Tibial artery (tissue), 4 donors: ENCODE results near the gene PARK7.

ENCODE experiments used
- DNase-seq, 2 donors: peaks; one replicate each; pipeline ENCODE4 v3.0.0-alpha.2; 2019
- H3K27ac ChIP-seq, 2 donors: fragments of 200-600 bp; sonication (generic) in 1 of 2; 1 replicate in 1 of 2; 2 replicates in 1 of 2; pipeline ENCODE4 v1.5.1; 2018 to 2019; ENCODE audit warnings: mild to moderate bottlenecking in 1 of 2
- H3K27me3 ChIP-seq, 2 donors: fragments of 200-600 bp; sonication (generic) in 1 of 2; one replicate each; pipeline versions ENCODE4 v1.5.1 to v1.6.0; 2016 to 2019
- H3K36me3 ChIP-seq, 3 donors: fragments of 200-600 bp; sonication (generic) in 2 of 3; one replicate each; pipeline ENCODE4 v1.5.1; 2016 to 2019; ENCODE audit warnings: mild to moderate bottlenecking in 2 of 3
- H3K4me1 ChIP-seq, 4 donors: fragments of 200-600 bp; sonication (generic) in 2 of 4; 1 replicate in 3 of 4; 2 replicates in 1 of 4; pipeline ENCODE4 v1.5.1; 2016 to 2019
- H3K4me3 ChIP-seq, 2 donors: fragments of 200-600 bp; sonication (generic) in 1 of 2; 1 replicate in 1 of 2; 2 replicates in 1 of 2; pipeline ENCODE4 v1.5.1; 2018 to 2019; ENCODE audit warnings: mild to moderate bottlenecking in 2 of 2
- H3K9me3 ChIP-seq, 3 donors: fragments of 200-600 bp; sonication (generic) in 1 of 3; one replicate each; pipeline ENCODE4 v1.5.1; 2016 to 2019
- intact Hi-C: fragments of 100-400 bp; cut with DNase I; formaldehyde crosslinking; loops from one replicate; pipeline ENCODE4 v1.15.0; 2023; ENCODE audit warnings: low total_unique reads
- TF ChIP-seq, protein P1 (sequence below), 2 experiments: fragments of 200-600 bp in 1 of 2; fragments of 450-650 bp in 1 of 2; IDR thresholded peaks; one replicate each; pipeline ENCODE4 v1.5.1; 2017 to 2019; ENCODE audit warnings: antibody characterized with exemption in 2 of 2, mild to moderate bottlenecking in 1 of 2, moderate library complexity in 1 of 2

The PARK7 gene

DNA sequence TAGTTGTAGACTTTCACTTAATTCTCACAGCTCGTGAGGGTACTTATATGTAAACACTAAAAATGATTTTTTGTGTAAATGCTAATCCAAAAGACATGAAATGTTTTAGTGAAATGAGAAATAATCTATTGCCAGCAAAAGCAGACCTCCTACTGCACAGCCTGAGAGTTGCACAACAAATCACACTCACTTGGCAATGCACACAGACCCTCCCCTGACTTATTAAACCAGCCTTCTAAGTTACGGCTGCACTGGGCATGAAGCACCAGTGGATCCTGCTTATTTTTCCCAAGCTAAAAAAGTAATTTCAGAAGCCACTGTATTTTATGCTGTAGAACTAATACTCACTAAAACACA is 54.3 kb downstream of the PARK7 start:
- Histone ChIP-seq H3K9me3 (no peaks in the 10 kb centered on the region), H3K4me3 (peak overlapping the region in 1 of 2 donors; percentile 33), H3K27ac (peak overlapping the region; percentile 45 to 98), H3K27me3 (no peaks in the 10 kb centered on the region), H3K4me1 (peaks cover 0 to 88% (median 61%) of the 10 kb centered on the region in 4 donors), H3K36me3 (peaks cover 39 to 40% (median 39%) of the 10 kb centered on the region in 3 donors)
- DNase-seq, result peak in 1 of 2 donors; percentile 59
- TF ChIP-seq, protein P1, sequence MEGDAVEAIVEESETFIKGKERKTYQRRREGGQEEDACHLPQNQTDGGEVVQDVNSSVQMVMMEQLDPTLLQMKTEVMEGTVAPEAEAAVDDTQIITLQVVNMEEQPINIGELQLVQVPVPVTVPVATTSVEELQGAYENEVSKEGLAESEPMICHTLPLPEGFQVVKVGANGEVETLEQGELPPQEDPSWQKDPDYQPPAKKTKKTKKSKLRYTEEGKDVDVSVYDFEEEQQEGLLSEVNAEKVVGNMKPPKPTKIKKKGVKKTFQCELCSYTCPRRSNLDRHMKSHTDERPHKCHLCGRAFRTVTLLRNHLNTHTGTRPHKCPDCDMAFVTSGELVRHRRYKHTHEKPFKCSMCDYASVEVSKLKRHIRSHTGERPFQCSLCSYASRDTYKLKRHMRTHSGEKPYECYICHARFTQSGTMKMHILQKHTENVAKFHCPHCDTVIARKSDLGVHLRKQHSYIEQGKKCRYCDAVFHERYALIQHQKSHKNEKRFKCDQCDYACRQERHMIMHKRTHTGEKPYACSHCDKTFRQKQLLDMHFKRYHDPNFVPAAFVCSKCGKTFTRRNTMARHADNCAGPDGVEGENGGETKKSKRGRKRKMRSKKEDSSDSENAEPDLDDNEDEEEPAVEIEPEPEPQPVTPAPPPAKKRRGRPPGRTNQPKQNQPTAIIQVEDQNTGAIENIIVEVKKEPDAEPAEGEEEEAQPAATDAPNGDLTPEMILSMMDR (IDR thresholded peaks at IDR 0.05), result no peak
- intact Hi-C loops, result loop anchor here (5.0 kb wide), 1 partner anchor 297 kb away; no protein-coding TSS in a partner anchor

DNA sequence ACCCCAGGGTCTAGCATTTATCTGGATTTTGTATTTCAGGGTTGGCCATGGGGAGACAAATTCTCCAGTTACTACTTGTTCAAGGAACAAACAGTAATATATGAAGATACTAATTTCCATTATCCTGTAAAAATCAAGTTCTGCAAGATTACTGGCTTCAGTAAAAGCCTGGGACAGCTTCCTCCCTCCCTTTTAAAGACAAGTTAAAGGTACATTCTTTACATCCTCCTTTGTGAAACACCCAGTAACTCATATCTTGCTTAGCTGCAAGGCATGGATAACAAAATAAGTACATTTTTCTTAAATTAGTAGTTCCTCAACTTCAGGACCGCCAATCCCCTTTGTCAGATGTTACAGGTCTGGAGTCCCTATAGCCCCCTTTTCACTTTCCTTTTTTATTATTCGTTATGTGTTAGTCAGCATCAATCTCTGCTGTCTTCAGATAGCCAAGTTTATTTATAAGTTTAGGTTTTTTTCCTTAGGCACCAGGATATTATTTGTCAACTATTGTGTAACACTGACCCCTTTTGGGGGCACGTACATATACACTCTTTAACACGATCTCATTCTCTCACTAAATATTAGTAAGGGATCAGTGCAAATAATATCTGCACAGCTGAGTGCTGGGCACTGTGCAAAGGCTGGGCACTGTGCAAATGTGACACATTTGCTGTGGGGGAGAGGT is 54.8 kb downstream of the PARK7 start:
- no peak for DNase-seq
- Histone ChIP-seq H3K9me3 (no peaks in the 10 kb centered on the region), H3K36me3 (peaks cover 33 to 35% (median 34%) of the 10 kb centered on the region in 3 donors), H3K4me3 (peak overlapping the region in 1 of 2 donors; percentile 33), H3K27ac (peak overlapping the region; percentile 45 to 98), H3K4me1 (peaks cover 0 to 88% (median 63%) of the 10 kb centered on the region in 4 donors), H3K27me3 (no peaks in the 10 kb centered on the region)
- intact Hi-C loops, result loop anchor here (5.0 kb wide), 1 partner anchor 296 kb away; no protein-coding TSS in a partner anchor
- TF ChIP-seq, protein P1 (IDR thresholded peaks at IDR 0.05), result no peak

DNA sequence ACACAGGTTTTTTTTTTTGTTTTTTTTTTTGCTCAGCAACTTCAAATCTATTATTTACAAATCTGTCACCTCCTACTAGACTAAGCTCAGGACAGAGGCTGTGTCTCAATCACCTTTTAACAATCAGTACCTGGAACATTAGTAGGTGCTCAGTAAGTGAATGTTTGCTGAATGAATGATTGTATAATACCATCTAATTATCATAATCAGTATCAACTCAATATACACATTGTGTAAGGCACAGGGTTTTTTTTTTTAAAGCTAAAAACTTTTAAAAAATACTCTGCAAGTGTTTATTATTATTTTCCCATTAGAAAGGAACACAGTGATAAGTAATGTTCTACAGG is 55.4 kb downstream of the PARK7 start:
- Histone ChIP-seq H3K36me3 (peaks cover 28 to 29% (median 29%) of the 10 kb centered on the region in 3 donors), H3K27me3 (no peaks in the 10 kb centered on the region), H3K27ac (peak overlapping the region; percentile 45 to 98), H3K4me1 (peaks cover 0 to 88% (median 62%) of the 10 kb centered on the region in 4 donors), H3K4me3 (no peak overlapping the region), H3K9me3 (no peaks in the 10 kb centered on the region)
- TF ChIP-seq, protein P1 (IDR thresholded peaks at IDR 0.05), result no peak
- intact Hi-C loops, result loop anchor here (5.0 kb wide), 1 partner anchor 295 kb away; no protein-coding TSS in a partner anchor
- DNase-seq, result no peak

DNA sequence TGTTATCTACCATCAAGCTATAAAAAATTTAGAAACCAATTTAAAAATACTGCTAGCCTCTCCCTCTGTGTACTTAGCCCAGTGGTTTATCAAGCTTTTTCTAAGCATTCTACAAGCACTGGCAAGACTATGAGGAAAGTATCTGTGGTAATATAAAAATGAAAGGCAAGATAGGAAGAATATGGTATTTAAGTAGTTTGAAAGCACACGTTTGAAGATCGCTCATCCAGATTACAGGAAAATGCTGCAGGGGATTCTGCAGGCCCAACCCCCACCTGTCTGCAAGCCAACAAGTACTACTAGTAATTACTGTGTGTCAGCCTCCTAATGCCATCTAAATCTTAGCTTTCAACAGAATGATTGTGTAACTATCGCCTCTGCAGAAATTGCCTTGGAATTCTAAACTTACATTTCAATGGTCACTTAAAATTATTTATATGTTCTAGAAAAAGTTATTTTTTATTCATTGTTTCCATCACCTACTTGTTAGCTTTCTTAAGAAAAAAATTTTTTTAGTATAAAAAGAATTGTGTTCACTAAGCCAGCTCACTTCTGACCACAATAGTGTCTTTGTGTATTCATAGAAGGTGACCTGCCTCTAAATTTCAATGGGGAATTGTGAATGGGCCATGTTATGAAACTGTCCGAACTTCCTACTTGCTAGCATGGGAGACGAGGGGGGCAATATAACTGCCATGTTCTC is 56.1 kb downstream of the PARK7 start:
- H3K27ac ChIP-seq, result peak overlapping the region; percentile 45 to 98
- intact Hi-C loops, result loop anchor here (5.0 kb wide), 1 partner anchor 295 kb away; no protein-coding TSS in a partner anchor

DNA sequence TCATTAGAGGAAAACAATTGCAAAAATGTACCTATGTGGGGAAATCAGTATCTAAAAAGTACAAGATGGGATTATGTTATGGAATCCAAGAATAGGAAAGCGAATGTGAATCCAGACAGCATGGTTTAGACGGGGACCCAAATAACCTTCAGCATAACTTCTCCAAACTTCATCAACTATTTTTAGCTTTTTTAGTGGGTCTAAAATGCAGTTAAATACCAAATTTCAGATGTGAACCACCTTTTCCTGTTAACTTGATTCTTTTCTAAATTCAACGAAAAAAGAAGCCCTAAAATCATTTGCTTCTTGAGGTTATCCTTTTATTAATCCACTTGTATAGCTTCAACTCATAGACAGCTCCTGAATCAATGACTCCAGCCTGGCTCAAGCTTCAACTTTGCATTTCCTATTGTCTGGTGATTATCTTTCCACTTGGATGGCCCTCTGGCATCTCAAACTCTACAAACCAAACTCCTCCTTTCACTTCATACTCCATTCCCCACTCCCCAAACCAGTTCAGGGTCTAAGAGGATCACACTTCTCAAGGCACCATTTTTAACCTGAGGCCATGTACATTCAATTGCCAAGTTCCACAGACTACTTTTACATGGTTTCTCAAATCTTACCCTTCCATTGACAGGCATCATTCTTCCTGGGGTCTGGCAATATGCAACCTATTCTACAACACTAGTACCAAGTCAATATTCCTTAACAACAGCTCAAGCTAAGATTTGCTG is 57.1 kb downstream of the PARK7 start:
- intact Hi-C loops, result loop anchor here (5.0 kb wide), 1 partner anchor 294 kb away; no protein-coding TSS in a partner anchor
- Histone ChIP-seq H3K4me1 (peaks cover 0 to 93% (median 61%) of the 10 kb centered on the region in 4 donors), H3K4me3 (no peak overlapping the region), H3K27ac (peak overlapping the region; percentile 45 to 98), H3K27me3 (no peaks in the 10 kb centered on the region), H3K9me3 (no peaks in the 10 kb centered on the region), H3K36me3 (peaks cover 10 to 12% (median 12%) of the 10 kb centered on the region in 3 donors)
- DNase-seq, result no peak
- TF ChIP-seq, protein P1 (IDR thresholded peaks at IDR 0.05), result no peak

More for the DNA sequence above, 56.1 kb downstream of the PARK7 start:
- DNase-seq, result no peak
- Histone ChIP-seq H3K27me3 (no peaks in the 10 kb centered on the region), H3K4me1 (peaks cover 0 to 91% (median 60%) of the 10 kb centered on the region in 4 donors), H3K4me3 (no peak overlapping the region), H3K36me3 (peaks cover 20 to 22% (median 22%) of the 10 kb centered on the region in 3 donors), H3K9me3 (no peaks in the 10 kb centered on the region)
- TF ChIP-seq, protein P1 (IDR thresholded peaks at IDR 0.05), result no peak
